HepG2 (cell line): ENCODE measurements around the gene NEK11. TPM values are rescaled to one million over a fixed set of nuclear protein-coding genes. Genes with fewer than 3 reads are reported as not detected.

Source experiments
- ATAC-seq: fragments of 200-7000 bp; cut with Tn5 transposase; 3 replicates; pipeline ENCODE4 v1.9.1; 2020; ENCODE audit warnings: mild to moderate bottlenecking, moderate library complexity
- BruUV-seq: library from RNA; stranded (reverse); fragments of 400-500 nt; replicated peaks from 2 replicates; lab custom pipeline; 2021; lab: Mats Ljungman, UMichigan
- CTCF ChIA-PET: fragments of 300-600 bp; formaldehyde crosslinking; extraction: SDS; loops from one replicate; lab custom pipeline; 2021; ENCODE audit warnings: low total read pairs, inconsistent platforms, low intra/inter-chr PET ratio; lab: Yijun Ruan, JAX
- POLR2A ChIA-PET: fragments of 350-600 bp; sonication (Branson Sonifier 250); formaldehyde crosslinking; loops from one replicate; lab custom pipeline; 2020; ENCODE audit warnings: antibody characterized with exemption, inconsistent platforms; lab: Yijun Ruan, JAX
- DNase-seq: peaks from one replicate; pipeline ENCODE4 v3.0.0-alpha.2; 2015; ENCODE audit warnings: low spot score
- FAIRE-seq: peaks from 3 replicates; lab custom pipeline; 2011; peaks lifted over from hg19 to GRCh38; lab: Jason Lieb, UNC
- H2AFZ ChIP-seq: one replicate; pipeline ENCODE4 v1.6.1; 2011; ENCODE audit warnings: low read length, inconsistent platforms
- H3K27ac ChIP-seq: fragments of 300-600 bp; 3 replicates; pipeline ENCODE4 v1.8.0; 2011; ENCODE audit warnings: mixed run types, mild to moderate bottlenecking, mixed read lengths, low read length, inconsistent platforms; ENCODE audit not compliant: insufficient read depth; ENCODE audit errors: extremely low read length
- H3K27me3 ChIP-seq, 2 experiments: fragments of 200-600 bp in 1 of 2; 2 replicates in 1 of 2; 3 replicates in 1 of 2; pipeline versions ENCODE4 v1.6.0 to v1.8.0; 2011; ENCODE audit warnings: low read length in 2 of 2, mild to moderate bottlenecking in 2 of 2, moderate library complexity in 2 of 2, inconsistent platforms in 1 of 2; ENCODE audit not compliant: insufficient read depth in 2 of 2, control insufficient read depth in 1 of 2
- H3K36me3 ChIP-seq, 2 experiments: fragments of 200-600 bp in 1 of 2; replicated peaks in 1 of 2; 2 replicates in 1 of 2; 3 replicates in 1 of 2; pipeline versions ENCODE4 v1.5.1 to v1.8.0; 2011; ENCODE audit warnings: low read length in 2 of 2, inconsistent platforms in 1 of 2; ENCODE audit not compliant: insufficient read depth in 2 of 2, control insufficient read depth in 1 of 2
- H3K4me1 ChIP-seq: 2 replicates; pipeline ENCODE4 v1.5.1; 2012; ENCODE audit warnings: low read length, inconsistent platforms; ENCODE audit not compliant: insufficient read depth
- H3K4me2 ChIP-seq: 2 replicates; pipeline ENCODE4 v1.6.0; 2011; ENCODE audit warnings: low read depth, low read length, inconsistent platforms
- H3K4me3 ChIP-seq, 3 experiments: fragments of 200-600 bp in 1 of 3; sonication (generic), shearing (Covaris generic) in 1 of 3; replicated peaks in 1 of 3; 2 replicates each; pipeline ENCODE4 v1.5.1; 2011 to 2016; ENCODE audit warnings: low read length in 3 of 3, inconsistent platforms in 2 of 3, low read depth in 2 of 3, mild to moderate bottlenecking in 2 of 3, control low read depth in 1 of 3, mixed read lengths in 1 of 3; ENCODE audit not compliant: insufficient read depth in 1 of 3
- H3K79me2 ChIP-seq: one replicate; pipeline ENCODE4 v1.6.1; 2011; ENCODE audit warnings: low read length, inconsistent platforms; ENCODE audit not compliant: insufficient read depth
- H3K9ac ChIP-seq: 2 replicates; pipeline ENCODE4 v1.6.0; 2011; ENCODE audit warnings: mild to moderate bottlenecking, low read depth, low read length, inconsistent platforms; ENCODE audit not compliant: insufficient read depth
- H3K9me3 ChIP-seq: 2 replicates; pipeline ENCODE4 v1.5.1; 2012; ENCODE audit warnings: mild to moderate bottlenecking, low read length
- H4K20me1 ChIP-seq: 2 replicates; pipeline ENCODE4 v1.6.0; 2011; ENCODE audit warnings: inconsistent platforms, mild to moderate bottlenecking, low read length, moderate library complexity; ENCODE audit not compliant: insufficient read depth
- ATAD3A ChIP-seq: sonication (generic); formaldehyde crosslinking; IDR thresholded peaks from 2 replicates; pipeline ENCODE4 v1.4.0; 2020; ENCODE audit warnings: missing genetic modification reagents
- ATF7-NPFF ChIP-seq: sonication (generic); formaldehyde crosslinking; IDR thresholded peaks from 2 replicates; pipeline ENCODE4 v1.8.1; 2023; ENCODE audit warnings: mild to moderate bottlenecking, low read depth, missing genetic modification reagents, moderate library complexity
- CHD2 ChIP-seq: IDR thresholded peaks from 2 replicates; pipeline ENCODE4 v1.6.1; 2011; ENCODE audit warnings: low read depth, low read length, improper control_type of control experiment
- FIP1L1 ChIP-seq: fragments of 200-400 bp; formaldehyde crosslinking; IDR thresholded peaks from 2 replicates; pipeline ENCODE4 v1.6.1; 2018; ENCODE audit warnings: low read depth, mild to moderate bottlenecking, low read length, moderate library complexity, borderline replicate concordance; ENCODE audit not compliant: insufficient read depth
- NFIC ChIP-seq: IDR thresholded peaks from 2 replicates; pipeline ENCODE4 v1.6.1; 2012; ENCODE audit warnings: mild to moderate bottlenecking, low read length, inconsistent platforms
- NFKBIZ ChIP-seq: IDR thresholded peaks from 2 replicates; pipeline ENCODE4 v1.6.1; 2018; ENCODE audit warnings: missing genetic modification reagents, missing compliant biosample characterization
- POLR2AphosphoS5 ChIP-seq: IDR thresholded peaks from 2 replicates; pipeline ENCODE4 v1.6.1; 2012; ENCODE audit warnings: low read depth, low read length
- SYNCRIP ChIP-seq: fragments of 200-400 bp; formaldehyde crosslinking; IDR thresholded peaks from 2 replicates; pipeline ENCODE4 v1.6.1; 2018; ENCODE audit warnings: mild to moderate bottlenecking, low read depth, low read length; ENCODE audit not compliant: insufficient read depth
- ZMYM3 ChIP-seq: sonication (generic); formaldehyde crosslinking; IDR thresholded peaks from 2 replicates; pipeline ENCODE4 v1.5.1; 2020; ENCODE audit warnings: mild to moderate bottlenecking, missing genetic modification reagents
- ZNF558 ChIP-seq: sonication (generic); formaldehyde crosslinking; IDR thresholded peaks from 2 replicates; pipeline ENCODE4 v1.9.0; 2022; ENCODE audit warnings: mild to moderate bottlenecking, missing genetic modification reagents, borderline replicate concordance
- ZNF589 ChIP-seq: sonication (generic); formaldehyde crosslinking; conservative IDR thresholded peaks from 2 replicates; pipeline ENCODE4 v1.8.0; 2022; ENCODE audit warnings: mild to moderate bottlenecking, moderate library complexity, missing genetic modification reagents
- ZNF709 ChIP-seq: sonication (generic); formaldehyde crosslinking; IDR thresholded peaks from 2 replicates; pipeline ENCODE4 v1.5.0; 2020; ENCODE audit warnings: mild to moderate bottlenecking, missing genetic modification reagents
- ZZZ3 ChIP-seq: sonication (generic); formaldehyde crosslinking; IDR thresholded peaks from 2 replicates; pipeline ENCODE4 v1.4.0; 2020; ENCODE audit warnings: missing genetic modification reagents, mild to moderate bottlenecking, borderline replicate concordance
- WGBS: methylation state at CpG from one replicate; pipeline ENCODE4 v1.1.6; 2017; ENCODE audit warnings: low lambda C conversion rate; 5-methylcytosine and 5-hydroxymethylcytosine counted together
- in situ Hi-C: cut with HindIII; loops from 2 replicates; pipeline ENCODE4 v1.10.0; 2017; ENCODE audit warnings: low pct_unique_long_range_greater_than_20kb; ENCODE audit not compliant: extremely low pct_ligation_motif_present
- intact Hi-C: fragments of 100-400 bp; cut with micrococcal nuclease; formaldehyde crosslinking; loops from one replicate; pipeline ENCODE4 v1.10.0; 2022; ENCODE audit not compliant: unreplicated experiment
- polyA plus RNA-seq, 8 experiments: library from polyadenylated mRNA; depleted of rRNA in 3 of 8; stranded (reverse) in 7 of 8; unstranded in 1 of 8; fragments of >200 nt; fragmentation: Illumina TruSeq in 4 of 8; extraction: Trizol in 4 of 8; gene quantifications; 2 replicates each; pipeline versions ENCODE4 v1.2.1 to v1.2.3, GENCODE V29; 2011 to 2016; ENCODE audit warnings: low read depth in 4 of 8, missing spikeins in 1 of 8, mixed read lengths in 1 of 8; ENCODE audit not compliant: insufficient read depth in 1 of 8
- total RNA-seq, 5 experiments: library from RNA; depleted of rRNA; stranded (reverse); fragments of >200 nt; fragmentation: Illumina TruSeq; extraction: Trizol; gene quantifications; 2 replicates each; pipeline ENCODE4 v1.2.3, GENCODE V29; 2016; ENCODE audit warnings: low read depth in 1 of 5
- TF ChIP-seq, protein P1 (sequence below): sonication (generic); formaldehyde crosslinking; IDR thresholded peaks from 2 replicates; pipeline ENCODE4 v1.5.1; 2020; ENCODE audit warnings: mild to moderate bottlenecking, missing genetic modification reagents, borderline replicate concordance

Gene NEK11
- total and polyA plus RNA-seq, 2 of the 13 experiments (the other 11 are each of a cell fraction or from before 2014, with no cell fraction given): 0.95 to 2.2 TPM

DNA sequence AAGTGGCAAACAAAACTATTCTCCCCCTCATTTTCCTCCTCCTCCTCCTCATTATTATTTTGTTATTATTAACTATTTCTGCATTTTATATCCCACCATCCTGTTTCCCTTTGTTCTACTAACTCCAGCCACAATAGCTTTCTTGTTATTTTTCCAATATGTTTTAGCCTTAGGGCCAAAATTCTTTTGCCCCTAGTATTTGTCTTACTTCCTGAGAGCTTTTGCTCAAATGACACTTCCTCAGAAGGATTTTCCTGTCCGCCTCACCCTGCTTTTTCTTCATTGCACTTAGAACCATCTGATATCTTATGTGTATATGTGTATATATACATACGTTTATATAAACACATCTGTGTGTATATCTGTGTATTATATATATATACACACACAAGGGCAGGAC is 322.2 kb downstream of the NEK11 start:
- H3K4me1 ChIP-seq: no peaks in the 10 kb centered on the region
- CTCF ChIA-PET: no interaction called here
- H3K9me3 ChIP-seq: no peaks in the 10 kb centered on the region
- H3K27ac ChIP-seq: no peak overlapping the region
- H4K20me1 ChIP-seq: no peaks in the 10 kb centered on the region
- H3K4me3 ChIP-seq: no peak overlapping the region
- intact Hi-C loops: no loop called here
- H3K27me3 ChIP-seq: no peaks in the 10 kb centered on the region; a peak in 2 of 5 replicates
- FAIRE-seq: no peak
- no peaks in the 10 kb centered on the region for H3K36me3 ChIP-seq
- in situ Hi-C loops: no loop called here
- no peak overlapping the region for H3K9ac ChIP-seq
- no peak overlapping the region for H3K4me2 ChIP-seq
- no peaks in the 10 kb centered on the region for H3K79me2 ChIP-seq
- no peak overlapping the region for H2AFZ ChIP-seq
- no TSS peak for BruUV-seq
- TF ChIP-seq ATAD3A (CRISPR knock-in tag) (no peak), ZZZ3 (CRISPR knock-in tag) (no peak), CHD2 (no peak), ZNF558 (no peak), ZNF589 (CRISPR knock-in tag) (no peak), ATF7-NPFF (no peak), ZNF709 (CRISPR knock-in tag) (no peak), NFKBIZ (CRISPR knock-in tag) (no peak), FIP1L1 (no peak), ZMYM3 (no peak), NFIC (no peak), POLR2AphosphoS5 (no peak), SYNCRIP (no peak)
- TF ChIP-seq, protein P1, sequence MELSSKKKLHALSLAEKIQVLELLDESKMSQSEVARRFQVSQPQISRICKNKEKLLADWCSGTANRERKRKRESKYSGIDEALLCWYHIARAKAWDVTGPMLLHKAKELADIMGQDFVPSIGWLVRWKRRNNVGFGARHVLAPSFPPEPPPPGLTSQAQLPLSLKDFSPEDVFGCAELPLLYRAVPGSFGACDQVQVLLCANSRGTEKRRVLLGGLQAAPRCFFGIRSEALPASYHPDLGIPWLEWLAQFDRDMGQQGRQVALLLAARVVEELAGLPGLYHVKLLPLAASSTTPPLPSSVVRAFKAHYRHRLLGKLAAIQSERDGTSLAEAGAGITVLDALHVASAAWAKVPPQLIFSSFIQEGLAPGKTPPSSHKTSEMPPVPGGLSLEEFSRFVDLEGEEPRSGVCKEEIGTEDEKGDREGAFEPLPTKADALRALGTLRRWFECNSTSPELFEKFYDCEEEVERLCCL (CRISPR knock-in tag): no peak
- WGBS: 78% methylated on average over 2 of the region's 2 CpGs
- DNase-seq: no peak
- ATAC-seq: no peak
- POLR2A ChIA-PET: no interaction called here
